Measurements from ENCODE around the gene CYB561A3.

The CYB561A3 gene

DNA sequence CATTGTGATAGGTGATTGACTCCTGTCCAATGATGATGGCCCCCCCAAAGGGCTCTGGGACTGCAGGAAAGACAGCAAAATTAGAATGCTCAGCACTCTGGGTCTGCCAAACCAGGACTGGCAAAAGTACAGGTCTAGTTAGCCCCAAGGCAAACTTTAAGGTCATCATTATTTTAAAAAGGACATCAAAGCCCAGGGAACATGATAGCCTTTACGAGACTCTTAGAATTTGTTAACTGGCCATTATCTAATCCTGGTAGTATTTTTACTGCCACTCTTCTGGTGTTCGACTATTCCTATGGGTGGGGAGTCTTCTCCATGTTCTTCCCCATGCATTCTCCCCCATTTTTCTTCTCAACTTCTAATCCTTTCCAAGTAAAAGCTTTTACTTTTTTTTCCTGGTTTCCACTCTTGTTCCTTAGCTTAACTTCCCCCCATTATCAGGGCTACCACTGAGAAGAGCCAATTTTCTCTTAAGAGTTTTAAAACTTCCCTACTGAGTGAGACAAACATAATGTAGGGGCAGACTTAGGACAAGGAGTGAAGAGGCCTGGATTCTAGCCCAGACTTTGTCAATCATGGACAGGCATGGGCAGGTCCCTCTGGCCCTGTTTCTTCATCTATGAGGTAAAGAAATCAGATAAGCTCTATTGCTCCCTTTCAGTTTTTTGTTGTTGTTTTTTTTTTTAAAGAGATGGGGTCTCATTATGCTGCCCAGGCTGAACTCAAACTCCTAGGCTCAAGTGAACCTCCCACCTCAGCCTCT, 35.9 kb downstream of the CYB561A3 start:
- no peak for DNase-seq (ENCODE audit: low spot score)

DNA sequence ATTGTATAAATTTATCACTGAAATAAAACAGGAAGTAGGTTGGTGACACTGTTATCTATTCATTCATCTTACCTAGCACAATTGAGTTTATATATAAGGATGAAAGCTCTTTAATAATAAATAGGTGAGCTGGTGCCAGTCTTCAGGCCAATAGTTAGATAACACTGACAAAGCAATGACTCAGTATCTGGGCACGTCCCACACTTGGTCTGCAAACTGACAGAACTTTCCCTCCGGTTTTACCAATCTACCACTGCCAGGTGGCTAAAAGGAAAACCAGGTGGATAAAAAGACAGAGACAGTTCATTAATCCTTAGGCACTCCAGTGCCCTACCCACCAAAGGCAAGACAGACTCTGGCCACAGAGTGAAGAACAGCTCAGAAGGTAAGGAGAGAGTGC, 46.4 kb downstream of the CYB561A3 start:
- DNase-seq (ENCODE audit: low spot score), result no peak

GRCh38 chr11:61310749-61311148, 50.9 kb downstream of the CYB561A3 start:
- no peak for DNase-seq (ENCODE audit: low spot score)

GRCh38 chr11:61309739-61310138, 51.9 kb downstream of the CYB561A3 start:
- no peak for DNase-seq (ENCODE audit: low spot score)

- DNase-seq (ENCODE audit: low spot score), result no peak
Observed at GRCh38 chr11:61309141-61309540, 52.5 kb downstream of the CYB561A3 start.

DNA sequence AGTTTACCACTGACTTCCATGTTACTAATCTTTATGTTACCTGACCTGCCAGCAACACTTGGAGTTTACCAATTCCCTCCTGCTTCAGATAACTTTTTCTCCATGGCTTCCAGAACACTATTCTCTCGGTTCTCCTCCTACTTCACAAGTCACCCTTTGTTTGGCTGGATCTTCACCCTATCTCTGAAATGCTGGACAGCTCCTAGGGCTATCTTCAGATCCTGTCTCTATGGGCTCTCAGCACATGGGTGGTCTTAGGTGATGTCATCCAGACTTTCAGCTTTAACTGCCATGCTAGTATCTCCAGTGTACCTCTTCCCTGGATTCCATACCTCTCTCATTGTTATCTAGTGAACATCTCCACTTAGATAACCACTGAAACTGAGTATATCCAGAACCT, 54.3 kb downstream of the CYB561A3 start:
- DNase-seq (ENCODE audit: low spot score), result no peak

- DNase-seq (ENCODE audit: low spot score), result no peak
Observed at GRCh38 chr11:61306221-61306620, 55.5 kb downstream of the CYB561A3 start.

GRCh38 chr11:61305417-61305816, 56.3 kb downstream of the CYB561A3 start:
- DNase-seq (ENCODE audit: low spot score), result no peak

GRCh38 chr11:61303725-61304124, 58.0 kb downstream of the CYB561A3 start:
- DNase-seq (ENCODE audit: low spot score), result no peak

- DNase-seq (ENCODE audit: low spot score), result no peak
Observed at GRCh38 chr11:61302550-61302949, 59.1 kb downstream of the CYB561A3 start.

Measured in CD4-positive, alpha-beta T cell treated with Interleukin-2 at 100 ng/mL for 4 hours (primary cell).